Smooth muscle cell (in vitro differentiated cells): Measurements from ENCODE around the gene FOXN1. TPM values are rescaled to one million over a fixed set of nuclear protein-coding genes. Genes with fewer than 3 reads are reported as not detected.

Experiments used
- DNase-seq: peaks from one replicate; lab custom pipeline; 2025; ENCODE audit not compliant: unreplicated experiment; lab: John Stamatoyannopoulos, UW
- H2AFZ ChIP-seq: fragments of 200-600 bp; sonication (generic); 2 replicates; pipeline ENCODE4 v1.6.0; 2016; ENCODE audit warnings: antibody characterized with exemption, low read depth, mild to moderate bottlenecking
- H3F3A ChIP-seq: fragments of 200-600 bp; sonication (generic); 2 replicates; pipeline ENCODE4 v1.6.0; 2017; ENCODE audit warnings: antibody characterized with exemption, low read depth
- H3K27ac ChIP-seq: fragments of 200-600 bp; sonication (generic); 2 replicates; pipeline ENCODE4 v1.5.1; 2016; ENCODE audit warnings: low read depth, mild to moderate bottlenecking
- H3K27me3 ChIP-seq: fragments of 200-600 bp; sonication (generic); 2 replicates; pipeline ENCODE4 v1.6.1; 2016; ENCODE audit warnings: low read depth, mild to moderate bottlenecking
- H3K36me3 ChIP-seq: fragments of 200-600 bp; sonication (generic); 2 replicates; pipeline ENCODE4 v1.5.1; 2016; ENCODE audit warnings: low read depth
- H3K4me1 ChIP-seq: fragments of 200-600 bp; sonication (generic); 2 replicates; pipeline ENCODE4 v1.5.1; 2016; ENCODE audit warnings: low read depth
- H3K4me2 ChIP-seq: fragments of 200-600 bp; sonication (generic); 2 replicates; pipeline ENCODE4 v1.6.0; 2016; ENCODE audit warnings: mild to moderate bottlenecking
- H3K4me3 ChIP-seq: fragments of 200-600 bp; sonication (generic); 2 replicates; pipeline ENCODE4 v1.5.1; 2016; ENCODE audit warnings: mild to moderate bottlenecking
- H3K79me2 ChIP-seq: fragments of 200-600 bp; sonication (generic); 2 replicates; pipeline ENCODE4 v1.6.0; 2016; ENCODE audit warnings: low read depth, mild to moderate bottlenecking
- H3K9ac ChIP-seq: fragments of 200-600 bp; sonication (generic); 2 replicates; pipeline ENCODE4 v1.6.0; 2016; ENCODE audit warnings: low read depth
- H3K9me3 ChIP-seq: fragments of 200-600 bp; sonication (generic); replicated peaks from 2 replicates; pipeline ENCODE4 v1.5.1; 2016; ENCODE audit warnings: low read depth
- H4K20me1 ChIP-seq: fragments of 200-600 bp; sonication (generic); 2 replicates; pipeline ENCODE4 v1.6.0; 2016; ENCODE audit warnings: low read depth
- CTCF ChIP-seq: fragments of 200-600 bp; sonication (generic); IDR thresholded peaks from 2 replicates; pipeline ENCODE4 v1.5.1; 2017; ENCODE audit warnings: borderline replicate concordance, mild to moderate bottlenecking, antibody characterized with exemption; ENCODE audit not compliant: insufficient read depth, poor library complexity, severe bottlenecking
- WGBS: methylation state at CpG from one replicate; pipeline ENCODE4 v1.1.7; 2016; ENCODE audit warnings: low lambda C conversion rate; 5-methylcytosine and 5-hydroxymethylcytosine counted together
- polyA plus RNA-seq: library from polyadenylated mRNA; unstranded; fragments of >200 nt; fragmentation: Nextera tagmentation; extraction: Ambion mirVana; gene quantifications from 2 replicates; pipeline ENCODE4 v1.2.1, GENCODE V29; 2016
- total RNA-seq: library from RNA; depleted of rRNA; stranded (reverse); fragments of >200 nt; gene quantifications from 2 replicates; pipeline ENCODE4 v1.2.3, GENCODE V29; 2014

The FOXN1 gene
- total and polyA plus RNA-seq, 2 experiments from 2014 or later: 0.36 TPM; not detected in 1

DNA sequence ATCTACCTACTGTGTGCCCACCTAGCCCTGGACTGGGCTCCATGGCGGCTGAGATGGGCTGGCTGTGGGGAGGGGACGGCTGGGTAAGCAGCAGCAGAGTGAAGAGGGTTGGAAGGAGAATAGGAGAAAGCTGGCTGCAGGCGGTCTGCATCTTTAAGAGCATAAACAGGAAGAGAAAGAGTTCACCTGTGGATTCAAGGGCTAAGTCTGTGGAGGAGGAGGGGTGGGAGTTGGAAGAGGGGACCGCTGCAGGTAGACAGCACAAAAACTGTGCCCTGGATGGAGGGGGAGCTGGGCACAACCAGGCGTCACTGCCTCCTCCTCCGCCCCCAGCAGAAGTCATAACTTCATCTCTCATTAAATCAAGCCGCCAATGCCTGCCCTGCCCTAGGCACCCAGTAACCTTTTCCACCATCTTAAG, 32.0 kb upstream of the FOXN1 start:
- Histone ChIP-seq H3K4me1 (no peaks in the 10 kb centered on the region), H3K27ac (no peak overlapping the region), H3K4me2 (no peak overlapping the region), H4K20me1 (no peaks in the 10 kb centered on the region), H3K79me2 (no peaks in the 10 kb centered on the region), H3K36me3 (no peaks in the 10 kb centered on the region), H3K9me3 (no peaks in the 10 kb centered on the region), H3F3A (no peaks in the 10 kb centered on the region), H3K4me3 (no peak overlapping the region), H3K27me3 (no peaks in the 10 kb centered on the region), H2AFZ (no peak overlapping the region), H3K9ac (no peak overlapping the region)
- WGBS: 90% methylated on average over 7 of the region's 7 CpGs
- DNase-seq: no peak
- no peak for TF ChIP-seq CTCF

DNA sequence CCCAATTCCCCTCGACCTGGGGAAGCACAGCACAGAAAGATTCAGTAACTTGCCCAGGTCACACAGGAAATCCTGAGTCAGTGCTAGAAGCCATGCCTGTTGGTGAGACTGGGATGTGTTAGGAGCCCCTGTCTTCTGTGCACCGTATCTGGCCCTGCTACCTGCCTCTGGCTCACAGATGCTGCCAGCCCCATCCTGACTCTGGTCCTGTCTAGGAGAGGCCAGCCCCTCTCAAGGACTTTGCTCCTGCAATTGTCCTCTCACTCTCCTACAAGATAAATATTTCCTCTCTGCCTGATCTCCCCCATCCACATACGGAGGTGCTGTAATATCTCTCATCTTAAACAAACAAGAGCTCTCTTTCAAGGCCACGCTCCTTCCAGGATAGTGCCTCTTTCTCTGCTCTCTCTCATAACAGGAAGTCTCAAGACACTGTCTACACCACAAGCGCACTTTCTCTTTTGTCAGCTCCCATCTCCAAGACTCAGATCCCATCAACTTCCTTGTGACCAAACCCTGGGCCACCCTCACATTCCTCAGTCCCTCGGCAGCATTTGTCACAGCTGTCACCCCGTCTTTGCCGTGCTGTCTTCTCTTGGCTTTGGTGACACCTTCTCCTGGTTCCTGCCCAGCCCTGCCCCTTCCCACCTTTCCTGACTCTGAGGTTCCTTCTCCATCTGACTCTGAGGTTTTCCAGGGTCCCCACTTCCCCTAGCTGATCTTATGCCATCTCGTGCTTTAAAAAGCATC, 30.8 kb upstream of the FOXN1 start:
- Histone ChIP-seq H3K9me3 (no peaks in the 10 kb centered on the region), H3K4me1 (no peaks in the 10 kb centered on the region), H3F3A (no peaks in the 10 kb centered on the region), H3K9ac (no peak overlapping the region), H3K27me3 (no peaks in the 10 kb centered on the region), H3K79me2 (no peaks in the 10 kb centered on the region), H3K4me2 (no peak overlapping the region), H4K20me1 (no peaks in the 10 kb centered on the region), H3K4me3 (no peak overlapping the region), H2AFZ (no peak overlapping the region), H3K27ac (no peak overlapping the region), H3K36me3 (no peaks in the 10 kb centered on the region)
- no peak for TF ChIP-seq CTCF
- WGBS: 84% methylated on average over 9 of the region's 9 CpGs
- no peak for DNase-seq

GRCh38 chr17:28476076-28476865, 29.9 kb upstream of the FOXN1 start:
- H3K4me1 ChIP-seq: no peaks in the 10 kb centered on the region
- no peak overlapping the region for H3K4me2 ChIP-seq
- H3K79me2 ChIP-seq: no peaks in the 10 kb centered on the region
- DNase-seq: no peak
- H3K27ac ChIP-seq: no peak overlapping the region
- no peaks in the 10 kb centered on the region for H3K27me3 ChIP-seq
- no peak overlapping the region for H2AFZ ChIP-seq
- WGBS: 89% methylated on average over 11 of the region's 11 CpGs
- no peaks in the 10 kb centered on the region for H4K20me1 ChIP-seq
- no peak overlapping the region for H3K4me3 ChIP-seq
- no peaks in the 10 kb centered on the region for H3K36me3 ChIP-seq
- no peaks in the 10 kb centered on the region for H3F3A ChIP-seq
- TF ChIP-seq CTCF: no peak
- H3K9ac ChIP-seq: no peak overlapping the region
- no peaks in the 10 kb centered on the region for H3K9me3 ChIP-seq

- no peaks in the 10 kb centered on the region for H3K36me3 ChIP-seq
- no peak overlapping the region for H3K4me2 ChIP-seq
- H3K9ac ChIP-seq: no peak overlapping the region
- H3K27ac ChIP-seq: no peak overlapping the region
- H3K9me3 ChIP-seq: no peaks in the 10 kb centered on the region
- no peaks in the 10 kb centered on the region for H3K79me2 ChIP-seq
- no peaks in the 10 kb centered on the region for H3F3A ChIP-seq
- WGBS: 96% methylated on average over 7 of the region's 7 CpGs
- no peak for DNase-seq
- no peak overlapping the region for H3K4me3 ChIP-seq
- no peaks in the 10 kb centered on the region for H4K20me1 ChIP-seq
- TF ChIP-seq CTCF: no peak
- no peak overlapping the region for H2AFZ ChIP-seq
- no peaks in the 10 kb centered on the region for H3K27me3 ChIP-seq
- H3K4me1 ChIP-seq: no peaks in the 10 kb centered on the region
These were observed 28.2 kb upstream of the FOXN1 start for GRCh38 chr17:28477928-28478327.
